GM18868 (cell line): ENCODE results near the gene LITAF.

Experiments
- ATAC-seq: cut with Tn5 transposase; IDR thresholded peaks from one replicate; pipeline ENCODE4 v1.9.1; 2021; ENCODE audit warnings: mild to moderate bottlenecking, moderate library complexity; ENCODE audit not compliant: unreplicated experiment

Gene LITAF

GRCh38 chr16:11586856-11587642 is at the start of gene LITAF:
Gene LITAF (minus strand): TSS chr16:11586919. CDS start chr16:11556730, 30,189 bp downstream.
- peak; percentile 59 for ATAC-seq

GRCh38 chr16:11636172-11636721 is 49.5 kb upstream of the LITAF start:
- ATAC-seq: no peak

DNA sequence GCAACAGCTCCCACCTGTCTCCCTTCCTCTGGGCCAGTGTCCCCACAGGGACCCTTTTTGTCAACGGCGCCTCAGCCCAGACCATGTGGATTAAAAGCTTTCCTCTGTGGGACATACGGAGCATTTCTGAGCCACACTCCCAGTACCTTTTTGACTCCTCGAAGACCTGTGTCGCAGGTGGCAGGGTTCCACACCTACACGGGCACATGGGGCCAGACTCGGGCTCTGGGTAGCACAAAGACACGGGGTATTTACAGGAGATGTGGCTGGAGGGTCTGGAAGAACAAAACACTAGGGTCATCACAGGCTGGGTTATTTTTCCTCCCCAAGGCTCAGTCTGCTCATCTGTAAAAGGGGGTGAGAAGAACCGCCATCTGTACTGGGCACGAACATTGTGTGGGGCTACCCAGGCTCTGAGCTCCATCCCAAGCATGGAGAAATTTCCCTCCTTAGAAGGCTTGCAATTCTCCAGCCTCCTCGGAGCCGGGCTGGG is 49.0 kb upstream of the LITAF start:
- ATAC-seq: no peak

DNA sequence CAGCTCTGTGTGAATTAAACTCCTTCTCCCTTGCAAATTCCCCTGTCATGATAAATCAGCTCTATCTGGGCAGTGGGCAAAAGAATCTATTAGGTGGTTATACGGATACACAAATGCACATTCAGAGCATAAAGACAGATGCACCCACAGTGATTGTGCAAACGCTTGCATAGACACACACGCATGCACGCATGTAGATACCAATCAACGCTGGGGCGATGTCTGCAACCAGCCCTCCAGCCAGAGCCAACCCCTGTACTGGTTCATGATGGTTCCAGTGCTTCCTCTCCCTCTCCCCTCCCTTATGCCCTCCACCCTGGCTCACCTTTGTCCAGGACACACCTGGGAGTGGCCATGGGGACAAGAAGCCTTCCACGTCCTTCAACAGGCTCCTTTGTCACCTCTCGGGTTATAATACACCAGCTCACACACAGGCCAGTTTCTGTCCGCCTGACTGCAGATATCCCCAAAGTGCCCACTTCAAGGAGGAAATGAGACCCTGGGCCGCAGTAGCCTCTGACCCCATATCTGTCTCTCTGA is 48.5 kb upstream of the LITAF start:
- ATAC-seq: no peak

- ATAC-seq: no peak
Observed at GRCh38 chr16:11634312-11634711, 47.6 kb upstream of the LITAF start.

DNA sequence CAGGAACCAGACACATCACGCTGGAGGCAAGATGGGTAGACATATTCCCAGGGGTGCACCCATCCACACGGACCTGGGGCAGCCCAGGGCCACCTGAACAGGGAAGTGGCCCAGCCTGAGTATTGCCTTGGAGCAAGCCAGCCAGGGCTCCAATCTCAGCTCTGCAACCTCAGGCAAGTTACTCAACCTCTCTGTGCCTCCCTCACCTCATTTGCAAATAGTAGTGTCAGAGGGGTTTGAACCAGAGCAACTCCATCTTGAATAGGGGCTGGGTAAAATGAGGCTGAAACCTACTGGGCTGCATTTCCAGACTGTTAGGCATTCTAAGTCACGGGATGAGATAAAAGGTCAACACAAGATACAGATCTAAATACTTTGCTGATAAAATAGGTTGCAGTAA is 46.4 kb upstream of the LITAF start:
- ATAC-seq: no peak

GRCh38 chr16:11632455-11632939 is 45.8 kb upstream of the LITAF start:
- ATAC-seq: no peak

DNA sequence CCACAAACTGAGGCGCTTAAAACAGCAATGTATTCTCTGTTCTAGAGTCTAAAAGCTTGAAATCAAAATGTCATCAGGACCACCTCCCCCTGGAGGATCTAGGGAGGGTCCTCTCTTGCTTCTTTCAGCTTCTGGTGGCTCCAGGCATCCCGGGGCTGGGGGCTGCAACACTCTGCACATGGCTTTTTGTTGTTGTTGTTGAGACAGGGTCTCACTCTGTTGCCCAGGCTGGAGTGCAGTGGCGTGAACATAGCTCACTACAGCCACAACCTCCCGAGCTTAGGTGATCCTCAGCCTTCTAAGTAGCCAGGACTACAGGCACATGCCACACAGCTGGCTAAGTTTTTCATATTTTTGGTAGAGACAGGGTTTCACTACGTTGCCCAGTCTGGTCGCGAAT is 44.5 kb upstream of the LITAF start:
- ATAC-seq: no peak

- no peak for ATAC-seq
Observed at GRCh38 chr16:11630768-11631056, 44.0 kb upstream of the LITAF start.

GRCh38 chr16:11630046-11630767 is 43.5 kb upstream of the LITAF start:
- ATAC-seq: no peak

DNA sequence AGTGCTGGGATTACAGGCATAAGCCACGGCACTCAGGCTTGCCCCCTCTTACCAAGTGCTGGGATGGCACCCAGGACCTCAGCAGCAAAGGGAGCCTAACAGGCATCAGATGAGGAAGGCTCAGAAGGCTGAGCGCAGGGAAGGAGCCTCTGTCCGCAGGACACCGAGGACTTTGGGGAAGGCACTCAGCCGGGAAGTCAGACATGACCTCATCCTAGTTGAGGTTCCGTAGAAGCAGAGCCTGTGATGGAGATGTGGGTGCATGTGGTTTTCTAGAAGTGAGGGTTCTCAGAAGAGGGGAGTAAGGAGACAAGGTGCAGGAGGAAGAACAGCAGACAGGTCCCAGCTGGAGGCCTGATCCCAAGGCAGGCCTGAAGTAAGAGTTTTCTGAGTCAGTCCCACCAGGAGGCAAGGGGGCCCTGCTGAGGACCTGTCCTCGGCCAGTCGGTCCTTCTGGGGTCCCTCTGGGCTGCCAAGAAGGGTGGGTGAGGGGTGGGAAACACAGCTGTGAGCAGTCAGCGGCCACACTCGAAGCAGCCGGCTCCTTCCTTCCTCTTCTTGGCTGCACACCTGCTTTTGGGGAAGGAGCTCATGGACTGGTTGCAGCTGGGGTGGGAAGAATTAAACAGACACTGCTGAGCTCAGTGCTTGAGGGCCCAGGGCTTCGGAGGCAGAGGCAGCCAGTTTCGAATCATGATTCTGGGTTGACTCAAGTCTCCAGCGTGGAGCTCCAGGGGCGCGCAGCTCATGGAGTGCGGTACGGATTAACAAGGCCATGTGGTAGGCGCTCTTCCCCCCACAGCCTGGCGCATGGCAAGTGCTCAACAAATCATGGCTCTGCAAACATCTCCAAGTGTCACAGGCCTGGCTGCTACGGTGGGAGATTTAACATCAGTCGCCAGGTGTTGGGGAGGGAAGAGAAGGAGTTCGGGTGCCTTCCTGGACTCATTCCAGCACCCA is 42.6 kb upstream of the LITAF start:
- no peak for ATAC-seq

DNA sequence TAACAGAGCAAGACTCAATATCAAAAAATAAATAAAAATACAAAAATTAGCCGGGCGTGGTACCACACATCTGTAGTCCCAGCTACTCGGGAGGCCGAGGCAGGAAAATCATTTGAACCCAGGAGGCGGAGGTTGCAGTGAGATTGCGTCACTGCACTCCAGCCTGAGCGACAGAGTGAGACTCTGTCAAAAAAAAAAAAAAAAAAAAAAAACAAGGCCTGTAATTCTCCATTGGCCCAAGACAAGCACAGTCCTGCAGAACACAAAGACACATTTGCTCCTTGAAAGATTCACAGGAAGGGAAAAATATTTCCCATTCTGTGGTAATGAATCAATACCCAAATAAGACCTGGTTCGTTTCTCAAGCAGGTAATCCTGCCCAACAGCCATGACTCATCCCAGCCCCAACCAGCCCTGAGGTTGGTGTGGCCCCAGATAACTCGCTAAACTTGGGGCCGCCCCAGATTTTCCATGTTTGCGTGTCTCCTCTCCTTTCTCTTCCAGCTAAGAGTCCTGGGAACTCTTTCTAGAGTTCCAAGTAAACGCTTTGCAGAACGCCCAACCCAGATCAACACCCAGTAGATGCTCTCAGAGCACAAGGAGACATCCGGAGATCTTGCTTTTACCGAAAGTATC is 41.2 kb upstream of the LITAF start:
- ATAC-seq: no peak

GRCh38 chr16:11627292-11627663 is 40.6 kb upstream of the LITAF start:
- no peak for ATAC-seq

- no peak for ATAC-seq
Observed at GRCh38 chr16:11626657-11627291, 40.1 kb upstream of the LITAF start.

GRCh38 chr16:11625769-11626168 is 39.0 kb upstream of the LITAF start:
- no peak for ATAC-seq

DNA sequence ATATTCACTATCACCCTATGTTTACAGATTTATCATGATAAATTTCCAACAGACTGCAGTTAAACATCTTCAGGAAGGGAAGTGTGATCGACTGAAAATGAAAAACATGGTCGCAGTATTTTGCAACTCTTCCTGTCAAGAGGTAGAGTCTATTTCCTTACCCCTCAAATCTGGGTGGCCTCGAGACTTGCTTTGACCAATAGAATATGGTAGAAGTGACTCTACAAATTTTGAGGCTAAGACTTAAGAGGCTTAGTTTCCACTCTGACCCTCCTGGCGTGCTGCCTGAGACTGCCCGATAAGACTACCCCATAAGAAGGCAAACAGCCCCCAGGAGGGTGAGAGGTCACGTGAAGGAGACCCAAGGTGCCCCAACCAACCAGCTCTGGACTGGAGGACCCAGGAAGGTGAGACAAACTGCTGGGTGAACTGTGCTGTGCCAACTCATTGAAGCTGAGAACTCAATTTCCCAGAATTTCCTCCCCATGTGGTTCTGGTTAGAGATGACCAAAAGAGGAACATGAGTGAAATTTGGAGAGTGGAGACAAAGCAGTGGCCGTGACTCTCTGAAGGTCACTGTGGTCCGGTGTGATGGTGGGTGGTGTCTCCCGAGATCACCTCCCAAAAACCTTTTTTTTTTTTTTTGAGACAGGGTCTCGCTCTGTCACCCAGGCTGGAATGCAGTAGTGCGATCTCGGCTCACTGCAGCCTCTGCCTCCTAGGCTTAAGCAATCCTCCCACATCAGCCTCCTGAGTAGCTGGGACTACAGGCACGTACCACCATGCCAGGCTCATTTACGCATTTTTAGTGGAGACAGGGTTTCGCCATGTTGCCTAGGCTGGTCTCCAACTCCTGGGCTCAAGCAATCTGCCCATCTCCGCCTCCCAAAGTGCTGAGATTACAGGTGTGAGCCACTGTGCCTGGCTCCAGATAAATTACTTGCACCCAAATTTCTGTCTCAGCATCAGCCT is 38.2 kb upstream of the LITAF start:
- no peak for ATAC-seq

DNA sequence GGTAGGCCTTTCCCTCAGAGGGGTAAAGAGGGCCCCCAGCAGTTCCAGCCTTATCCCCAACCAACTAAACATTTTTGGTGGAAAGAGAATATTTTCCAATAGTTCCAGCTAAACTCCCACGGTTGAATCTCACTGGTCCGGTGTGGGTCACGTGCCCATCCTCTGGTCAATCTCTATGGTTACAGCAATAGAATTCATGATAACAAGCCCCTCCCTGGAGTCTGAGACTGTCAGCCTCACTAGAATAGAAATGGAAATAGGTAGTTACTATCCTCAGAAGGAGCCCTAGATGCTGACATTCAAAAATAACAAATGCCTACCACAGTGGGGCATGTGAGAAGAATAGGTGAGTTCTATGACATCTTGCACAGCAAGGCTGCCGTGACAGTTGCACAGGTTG is 37.5 kb upstream of the LITAF start:
- ATAC-seq: no peak

- no peak for ATAC-seq
Observed at GRCh38 chr16:11621920-11622651, 35.4 kb upstream of the LITAF start.
